Measurements from ENCODE around the gene WDR64. TPM values are rescaled to one million over a fixed set of nuclear protein-coding genes. Genes with fewer than 3 reads are reported as not detected.

The WDR64 gene
- total RNA-seq, 1 experiment from 2014 or later = not detected

GRCh38 chr1:241836941-241837340 lies 184.9 kb downstream of the WDR64 start:
- no peak overlapping the region for H3K4me3 Mint-ChIP-seq (ENCODE audit: unreplicated experiment)
- H3K27ac Mint-ChIP-seq (ENCODE audit: low read depth, unreplicated experiment) = peak overlapping the region; percentile 33
- CTCF ChIA-PET = interaction anchor here (0.6 to 9.9 kb wide), 5 partner anchors 9 to 264 kb away, joined by 3 to 110 read pairs (median 3); partner anchors contain the start of gene EXO1
- TF ChIP-seq CTCF (IDR thresholded peaks at IDR 0.05; ENCODE audit: unreplicated experiment) = no peak
- H3K27me3 Mint-ChIP-seq (ENCODE audit: insufficient read depth, unreplicated experiment) = no peaks in the 10 kb centered on the region
- H3K9me3 Mint-ChIP-seq (ENCODE audit: unreplicated experiment) = no peaks in the 10 kb centered on the region
- POLR2A ChIA-PET = interaction anchor here (0.6 to 1.9 kb wide), 6 partner anchors 11 to 305 kb away, joined by 3 to 7 read pairs (median 4); partner anchors contain the start of genes CHML, EXO1, KMO and OPN3
- BruUV-seq (replicated peaks) = no TSS peak
- no peak for DNase-seq (ENCODE audit: unreplicated experiment)
- H3K36me3 Mint-ChIP-seq (ENCODE audit: insufficient read depth, unreplicated experiment) = no peaks in the 10 kb centered on the region
- peaks cover 22% of the 10 kb centered on the region for H3K4me1 Mint-ChIP-seq (ENCODE audit: insufficient read depth, unreplicated experiment)
- intact Hi-C loops (cut with micrococcal nuclease) = loop anchor here (10.0 kb wide), 1 partner anchor 952 kb away; no protein-coding TSS in a partner anchor

- Mint-ChIP-seq H3K36me3 (ENCODE audit: insufficient read depth, unreplicated experiment) (no peaks in the 10 kb centered on the region), H3K27ac (ENCODE audit: low read depth, unreplicated experiment) (peak overlapping the region; percentile 33), H3K9me3 (ENCODE audit: unreplicated experiment) (no peaks in the 10 kb centered on the region), H3K4me1 (ENCODE audit: insufficient read depth, unreplicated experiment) (peaks cover 22% of the 10 kb centered on the region), H3K4me3 (ENCODE audit: unreplicated experiment) (no peak overlapping the region), H3K27me3 (ENCODE audit: insufficient read depth, unreplicated experiment) (no peaks in the 10 kb centered on the region)
- no peak for TF ChIP-seq CTCF (IDR thresholded peaks at IDR 0.05; ENCODE audit: unreplicated experiment)
- intact Hi-C loops (cut with micrococcal nuclease) = loop anchor here (10.0 kb wide), 1 partner anchor 953 kb away; no protein-coding TSS in a partner anchor
- POLR2A ChIA-PET = interaction anchor here (0.6 to 2.4 kb wide), 10 partner anchors 10 to 319 kb away, joined by 3 to 22 read pairs (median 6); partner anchors contain the start of genes CHML, EXO1, KMO and OPN3
- no peak for DNase-seq (ENCODE audit: unreplicated experiment)
- CTCF ChIA-PET = interaction anchor here (0.6 to 9.9 kb wide), 16 partner anchors 8 to 332 kb away, joined by 3 to 110 read pairs (median 4); partner anchors contain the start of gene EXO1
- no TSS peak for BruUV-seq (replicated peaks)
These were observed 185.3 kb downstream of the WDR64 start for GRCh38 chr1:241837416-241837815.

- BruUV-seq (replicated peaks) = no TSS peak
- DNase-seq (ENCODE audit: unreplicated experiment) = peak; percentile 76
- Mint-ChIP-seq H3K27me3 (ENCODE audit: insufficient read depth, unreplicated experiment) (no peaks in the 10 kb centered on the region), H3K9me3 (ENCODE audit: unreplicated experiment) (no peaks in the 10 kb centered on the region), H3K4me3 (ENCODE audit: unreplicated experiment) (no peak overlapping the region), H3K36me3 (ENCODE audit: insufficient read depth, unreplicated experiment) (no peaks in the 10 kb centered on the region), H3K4me1 (ENCODE audit: insufficient read depth, unreplicated experiment) (peaks cover 22% of the 10 kb centered on the region), H3K27ac (ENCODE audit: low read depth, unreplicated experiment) (peak overlapping the region; percentile 33)
- CTCF ChIA-PET = interaction anchor here (0.6 to 9.9 kb wide), 18 partner anchors 10 to 332 kb away, joined by 3 to 110 read pairs (median 4); partner anchors contain the start of gene EXO1
- TF ChIP-seq CTCF (IDR thresholded peaks at IDR 0.05; ENCODE audit: unreplicated experiment) = no peak
- POLR2A ChIA-PET = interaction anchor here (0.6 to 2.4 kb wide), 15 partner anchors 9 to 319 kb away, joined by 3 to 22 read pairs (median 4); partner anchors contain the start of genes CHML, EXO1, KMO and OPN3
- intact Hi-C loops (cut with micrococcal nuclease) = loop anchor here (10.0 kb wide), 1 partner anchor 953 kb away; no protein-coding TSS in a partner anchor
These were observed 185.8 kb downstream of the WDR64 start for GRCh38 chr1:241837901-241838300.

- no peaks in the 10 kb centered on the region for H3K27me3 Mint-ChIP-seq (ENCODE audit: insufficient read depth, unreplicated experiment)
- intact Hi-C loops (cut with micrococcal nuclease) = loop anchor here (10.0 kb wide), 1 partner anchor 954 kb away; no protein-coding TSS in a partner anchor
- BruUV-seq (replicated peaks) = no TSS peak
- DNase-seq (ENCODE audit: unreplicated experiment) = no peak
- no peaks in the 10 kb centered on the region for H3K9me3 Mint-ChIP-seq (ENCODE audit: unreplicated experiment)
- no peaks in the 10 kb centered on the region for H3K36me3 Mint-ChIP-seq (ENCODE audit: insufficient read depth, unreplicated experiment)
- H3K27ac Mint-ChIP-seq (ENCODE audit: low read depth, unreplicated experiment) = no peak overlapping the region
- POLR2A ChIA-PET = interaction anchor here (0.6 to 2.4 kb wide), 15 partner anchors 8 to 320 kb away, joined by 3 to 22 read pairs (median 3); partner anchors contain the start of gene EXO1
- H3K4me1 Mint-ChIP-seq (ENCODE audit: insufficient read depth, unreplicated experiment) = peaks cover 22% of the 10 kb centered on the region
- H3K4me3 Mint-ChIP-seq (ENCODE audit: unreplicated experiment) = no peak overlapping the region
- TF ChIP-seq CTCF (IDR thresholded peaks at IDR 0.05; ENCODE audit: unreplicated experiment) = no peak
- CTCF ChIA-PET = interaction anchor here (0.5 to 9.9 kb wide), 16 partner anchors 9 to 319 kb away, joined by 3 to 110 read pairs (median 4); partner anchors contain the start of gene EXO1
These were observed 186.8 kb downstream of the WDR64 start for GRCh38 chr1:241838897-241839296.
